Adipocyte (in vitro differentiated cells): ENCODE results near the gene ARFGAP3.

Experiments
- DNase-seq: peaks from one replicate; pipeline ENCODE4 v3.0.0-alpha.2; 2015; ENCODE audit warnings: low read depth
- H3K27me3 ChIP-seq: replicated peaks from 2 replicates; pipeline ENCODE4 v1.7.0; 2013; ENCODE audit warnings: mild to moderate bottlenecking, low read length, moderate library complexity; ENCODE audit not compliant: control insufficient read depth, insufficient read depth
- H3K36me3 ChIP-seq: 2 replicates; pipeline ENCODE4 v1.7.0; 2013; ENCODE audit warnings: low read length, mild to moderate bottlenecking, moderate library complexity; ENCODE audit not compliant: control insufficient read depth, insufficient read depth, severe bottlenecking
- H3K4me1 ChIP-seq: 2 replicates; pipeline ENCODE4 v1.7.0; 2013; ENCODE audit warnings: mild to moderate bottlenecking, low read length, moderate library complexity; ENCODE audit not compliant: control insufficient read depth, insufficient read depth
- H3K4me3 ChIP-seq: 2 replicates; pipeline ENCODE4 v1.7.0; 2013; ENCODE audit warnings: mild to moderate bottlenecking, low read length, moderate library complexity
- H3K9ac ChIP-seq: 2 replicates; pipeline ENCODE4 v1.7.0; 2013; ENCODE audit warnings: mild to moderate bottlenecking, low read length, moderate library complexity
- H3K9me3 ChIP-seq: 2 replicates; pipeline ENCODE4 v1.7.0; 2013; ENCODE audit warnings: mild to moderate bottlenecking, low read length, moderate library complexity; ENCODE audit not compliant: control insufficient read depth

ARFGAP3 gene

DNA sequence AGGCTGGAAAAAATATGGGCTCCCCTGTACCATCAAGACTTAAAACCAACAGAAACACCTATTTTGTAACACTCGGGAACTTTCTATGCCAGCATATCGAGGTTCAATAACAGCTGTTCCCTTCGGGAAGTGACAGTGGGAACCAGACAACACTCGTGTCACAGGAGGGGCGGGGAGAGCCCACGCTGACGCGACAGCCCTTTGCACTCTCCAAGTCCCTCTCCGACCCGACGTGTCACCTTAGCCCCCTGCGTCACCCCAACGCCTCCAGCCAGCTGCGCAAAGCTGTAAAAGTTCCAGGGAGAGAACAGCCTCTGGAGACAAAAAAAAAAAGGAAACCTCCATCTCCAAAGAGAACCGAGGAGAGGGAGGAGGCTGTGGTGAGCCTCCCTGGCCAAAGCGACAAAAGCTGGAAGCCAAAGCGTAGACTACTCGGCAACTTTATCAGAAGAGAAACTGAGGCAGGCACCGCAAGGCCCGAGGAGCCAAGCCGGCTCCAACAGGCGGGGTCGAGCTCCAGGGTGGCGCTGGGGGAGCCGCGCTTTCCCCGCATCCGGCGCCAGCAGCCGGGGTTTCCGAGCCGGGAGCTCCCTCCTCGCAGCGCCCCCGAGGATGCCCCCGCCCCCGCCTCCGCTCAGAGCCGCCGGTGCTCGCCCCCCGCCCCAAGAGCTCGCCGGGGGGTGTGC is 751 bp downstream of the ARFGAP3 start:
- peak overlapping the region; percentile 92 for H3K4me3 ChIP-seq
- no peaks in the 10 kb centered on the region for H3K27me3 ChIP-seq
- DNase-seq: peak; percentile 73
- no peaks in the 10 kb centered on the region for H3K36me3 ChIP-seq
- H3K4me1 ChIP-seq: peaks cover 22% of the 10 kb centered on the region
- H3K9me3 ChIP-seq: no peaks in the 10 kb centered on the region
- H3K9ac ChIP-seq: peak overlapping the region; percentile 88

DNA sequence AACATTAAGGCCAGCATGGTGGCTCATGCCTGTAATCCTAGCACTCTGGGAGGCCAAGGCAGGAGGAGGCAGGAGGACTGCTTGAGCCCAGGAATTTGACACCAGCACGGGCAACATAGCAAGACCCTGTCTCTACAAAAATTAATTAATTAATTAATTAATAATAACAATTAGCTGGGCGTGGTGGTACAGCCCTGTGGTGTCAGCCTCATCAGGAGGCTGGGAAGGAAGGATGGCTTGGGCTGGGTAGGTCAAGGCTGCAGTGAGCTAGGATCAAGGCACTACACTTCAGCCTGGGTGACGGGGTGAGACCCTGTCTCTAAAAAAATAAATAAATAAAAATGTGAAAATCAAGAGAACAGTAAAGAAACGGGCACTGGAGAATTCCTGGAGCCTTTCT is 1.4 kb downstream of the ARFGAP3 start:
- Histone ChIP-seq H3K9ac (peak overlapping the region; percentile 88), H3K36me3 (no peaks in the 10 kb centered on the region)
- no peak for DNase-seq

DNA sequence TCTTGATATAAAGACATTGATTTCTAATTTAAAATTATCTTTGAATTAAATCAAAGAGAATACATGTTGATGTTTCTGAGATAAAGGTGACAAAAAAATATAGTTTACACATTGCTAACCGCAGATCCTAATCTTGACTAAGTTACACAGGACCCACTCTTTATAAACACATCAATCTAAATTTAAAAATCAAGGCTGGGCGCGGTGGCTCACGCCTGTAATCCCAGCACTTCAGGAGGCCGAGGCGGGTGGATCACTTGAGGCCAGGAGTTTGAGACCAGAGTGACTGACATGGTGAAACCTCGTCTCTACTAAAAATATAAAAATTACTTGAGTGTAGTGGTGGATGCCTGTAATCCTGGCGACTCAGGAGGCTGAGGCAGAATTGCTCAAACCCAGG is 1.9 kb downstream of the ARFGAP3 start:
- Histone ChIP-seq H3K4me1 (peaks cover 17% of the 10 kb centered on the region), H3K4me3 (peak overlapping the region; percentile 92)
- no peak for DNase-seq

More for the DNA sequence above, 1.4 kb downstream of the ARFGAP3 start:
- Histone ChIP-seq H3K4me3 (peak overlapping the region; percentile 92), H3K9me3 (no peaks in the 10 kb centered on the region), H3K27me3 (no peaks in the 10 kb centered on the region), H3K4me1 (peaks cover 22% of the 10 kb centered on the region)

DNA sequence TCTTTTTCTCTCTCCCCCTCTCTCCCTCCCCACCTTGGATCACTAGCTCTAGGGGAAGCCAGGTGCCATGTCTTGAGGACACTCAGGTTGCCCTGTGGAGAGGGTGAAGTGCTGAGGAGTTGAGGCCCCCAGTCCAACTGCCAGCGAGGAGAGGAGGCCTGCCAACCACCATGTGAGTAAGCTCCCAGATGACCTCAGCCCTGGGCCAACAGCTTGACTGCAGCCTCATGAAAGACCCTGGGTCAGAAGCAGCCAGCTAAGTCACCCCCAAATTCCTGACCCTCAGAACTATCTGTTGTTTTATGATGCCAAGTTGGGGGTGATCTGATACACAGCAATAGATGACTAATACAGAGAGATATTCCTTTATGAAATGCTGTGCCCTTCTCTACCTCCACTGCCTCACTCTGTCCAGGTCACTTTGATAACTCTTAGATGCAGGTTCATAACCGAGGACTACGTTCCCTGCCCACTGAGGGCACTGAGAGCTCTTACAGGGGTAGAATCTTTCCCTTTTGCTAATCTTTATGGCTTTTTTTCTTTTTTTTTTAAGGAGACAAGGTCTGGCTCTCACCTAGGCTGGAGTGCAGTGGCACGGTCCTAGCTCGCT is 8.0 kb downstream of the ARFGAP3 start:
- no peaks in the 10 kb centered on the region for H3K9me3 ChIP-seq
- peaks cover 19% of the 10 kb centered on the region for H3K4me1 ChIP-seq
- peaks cover 26% of the 10 kb centered on the region for H3K36me3 ChIP-seq
- H3K9ac ChIP-seq: no peak overlapping the region
- no peak overlapping the region for H3K4me3 ChIP-seq
- no peak for DNase-seq
- H3K27me3 ChIP-seq: no peaks in the 10 kb centered on the region

More for the DNA sequence above, 1.9 kb downstream of the ARFGAP3 start:
- H3K27me3 ChIP-seq: no peaks in the 10 kb centered on the region
- no peaks in the 10 kb centered on the region for H3K9me3 ChIP-seq
- H3K36me3 ChIP-seq: no peaks in the 10 kb centered on the region
- H3K9ac ChIP-seq: peak overlapping the region; percentile 88

DNA sequence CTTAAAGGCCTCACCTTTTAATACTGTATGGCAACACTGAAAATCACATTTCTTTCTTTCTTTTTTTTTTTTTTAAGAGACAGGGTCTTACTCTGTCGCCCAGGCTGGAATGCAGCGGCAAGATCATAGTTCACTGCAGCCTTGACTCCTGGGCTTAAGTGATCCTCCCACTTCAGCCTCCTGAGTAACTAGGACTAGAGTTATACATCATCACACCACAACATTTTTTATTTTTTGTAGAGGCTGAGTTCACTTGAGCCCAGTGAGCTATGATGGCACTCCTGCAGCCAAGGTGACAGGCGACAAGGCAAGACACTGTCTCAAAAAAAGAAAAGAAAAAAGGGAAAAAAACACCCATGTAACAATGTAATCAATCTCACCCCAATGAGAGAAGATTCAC is 10.0 kb downstream of the ARFGAP3 start:
- peaks cover 19% of the 10 kb centered on the region for H3K4me1 ChIP-seq
- DNase-seq: no peak
- H3K9me3 ChIP-seq: no peaks in the 10 kb centered on the region

DNA sequence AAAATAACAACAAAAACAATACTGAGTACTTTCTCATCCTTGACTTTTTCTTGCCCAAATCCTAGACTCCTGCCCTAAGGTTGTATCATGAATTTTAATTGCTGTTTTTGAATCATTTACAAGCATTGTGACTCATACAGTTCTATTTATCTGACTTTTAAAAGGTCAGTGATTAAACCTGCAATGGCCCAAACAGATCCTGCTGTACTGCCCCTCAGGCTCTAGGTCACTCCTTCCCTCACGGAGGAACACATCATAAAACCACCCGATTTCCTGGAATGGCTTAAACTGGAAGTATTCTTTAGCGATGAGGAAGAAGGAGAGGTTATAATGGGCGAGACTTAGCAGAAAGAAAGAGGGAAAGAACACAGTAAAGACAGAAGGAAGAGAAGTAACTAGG is 12.3 kb downstream of the ARFGAP3 start:
- Histone ChIP-seq H3K27me3 (no peaks in the 10 kb centered on the region), H3K36me3 (peaks cover 55% of the 10 kb centered on the region), H3K4me1 (peaks cover 27% of the 10 kb centered on the region), H3K9ac (no peak overlapping the region), H3K4me3 (no peak overlapping the region), H3K9me3 (no peaks in the 10 kb centered on the region)
- DNase-seq: no peak

More for the DNA sequence above, 10.0 kb downstream of the ARFGAP3 start:
- Histone ChIP-seq H3K36me3 (peaks cover 40% of the 10 kb centered on the region), H3K27me3 (no peaks in the 10 kb centered on the region), H3K9ac (no peak overlapping the region), H3K4me3 (no peak overlapping the region)

DNA sequence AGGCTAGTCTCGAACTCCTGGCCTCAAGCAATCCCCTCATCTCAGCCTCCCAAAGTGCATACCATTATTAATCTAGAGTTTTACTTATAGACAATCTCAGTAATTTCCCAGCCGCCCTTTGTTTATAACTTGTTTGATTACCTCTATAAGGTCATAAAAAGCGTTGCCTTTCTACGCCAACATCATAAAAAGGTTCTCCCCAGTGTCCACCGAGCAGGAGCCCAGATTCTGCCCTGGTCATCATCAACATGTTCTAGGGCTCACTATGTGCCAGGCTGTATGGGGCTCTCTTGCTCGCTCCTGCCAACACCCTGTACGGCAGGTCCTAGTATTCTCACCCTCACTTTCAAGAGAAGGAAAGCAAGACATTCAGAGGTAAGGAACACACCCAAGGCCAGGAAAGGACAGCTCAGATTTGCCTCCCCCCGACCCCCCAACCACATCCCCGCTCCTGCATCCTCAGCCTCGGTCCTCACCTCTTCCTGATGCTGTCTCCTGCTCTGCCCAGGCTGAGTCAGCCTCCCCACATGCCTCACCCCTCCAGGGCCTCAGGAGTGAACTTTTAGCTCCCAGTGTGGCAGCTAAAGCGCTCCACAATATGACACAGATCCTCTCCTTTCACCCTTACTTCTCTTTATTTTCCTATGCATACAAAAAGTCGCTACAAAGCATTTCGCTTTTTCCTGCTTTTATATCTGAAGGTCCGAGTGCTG is 14.3 kb downstream of the ARFGAP3 start:
- Histone ChIP-seq H3K9me3 (no peaks in the 10 kb centered on the region), H3K4me1 (peaks cover 15% of the 10 kb centered on the region), H3K4me3 (no peak overlapping the region), H3K27me3 (no peaks in the 10 kb centered on the region), H3K9ac (no peak overlapping the region), H3K36me3 (peaks cover 61% of the 10 kb centered on the region)
- DNase-seq: no peak

DNA sequence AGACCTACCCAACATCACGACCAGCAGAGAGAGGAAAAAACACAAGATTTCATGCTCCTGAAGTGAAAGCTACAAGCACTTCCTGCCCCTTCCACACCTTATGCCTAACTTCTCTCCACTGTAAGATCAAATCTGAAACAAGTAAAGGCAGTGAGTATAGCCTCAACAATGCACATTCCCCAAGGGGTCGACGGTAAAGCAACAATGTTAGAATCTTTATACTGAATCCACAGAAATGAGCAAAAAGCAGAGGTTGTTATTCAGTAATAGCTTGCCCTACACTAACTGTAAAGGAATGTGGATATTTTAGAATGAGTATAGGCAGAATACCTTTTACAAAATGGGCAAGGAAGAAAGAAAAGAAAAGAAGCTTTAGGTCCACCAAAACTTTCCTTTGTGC is 15.6 kb downstream of the ARFGAP3 start:
- H3K36me3 ChIP-seq: peaks cover 64% of the 10 kb centered on the region

DNA sequence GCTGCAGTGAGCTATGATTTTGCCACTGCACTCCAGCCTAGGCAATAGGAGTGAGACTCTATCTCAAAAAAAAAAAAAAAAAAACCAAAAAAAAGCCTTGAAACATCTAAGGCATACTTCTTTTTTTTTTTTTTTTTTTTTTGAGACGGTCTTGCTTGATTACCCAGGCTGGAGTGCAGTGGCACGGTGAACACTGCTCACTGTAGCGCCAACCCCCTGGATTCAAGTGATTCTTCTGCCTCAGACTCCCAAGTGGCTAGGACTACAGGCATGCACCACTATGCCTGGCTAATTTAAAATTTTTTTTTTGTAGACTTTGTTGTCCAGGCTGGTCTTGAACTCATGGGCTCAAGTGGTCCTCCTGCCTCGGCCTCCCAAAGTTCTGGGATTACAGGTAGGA is 19.5 kb downstream of the ARFGAP3 start:
- Histone ChIP-seq H3K36me3 (peaks cover 71% of the 10 kb centered on the region), H3K27me3 (no peaks in the 10 kb centered on the region), H3K9ac (no peak overlapping the region), H3K4me1 (peaks cover 8% of the 10 kb centered on the region), H3K9me3 (no peaks in the 10 kb centered on the region), H3K4me3 (no peak overlapping the region)
- no peak for DNase-seq

More for the DNA sequence above, 15.6 kb downstream of the ARFGAP3 start:
- H3K9ac ChIP-seq: no peak overlapping the region
- H3K27me3 ChIP-seq: no peaks in the 10 kb centered on the region
- H3K4me3 ChIP-seq: no peak overlapping the region
- H3K9me3 ChIP-seq: no peaks in the 10 kb centered on the region
- H3K4me1 ChIP-seq: peaks cover 15% of the 10 kb centered on the region
- peak; percentile 45 for DNase-seq

DNA sequence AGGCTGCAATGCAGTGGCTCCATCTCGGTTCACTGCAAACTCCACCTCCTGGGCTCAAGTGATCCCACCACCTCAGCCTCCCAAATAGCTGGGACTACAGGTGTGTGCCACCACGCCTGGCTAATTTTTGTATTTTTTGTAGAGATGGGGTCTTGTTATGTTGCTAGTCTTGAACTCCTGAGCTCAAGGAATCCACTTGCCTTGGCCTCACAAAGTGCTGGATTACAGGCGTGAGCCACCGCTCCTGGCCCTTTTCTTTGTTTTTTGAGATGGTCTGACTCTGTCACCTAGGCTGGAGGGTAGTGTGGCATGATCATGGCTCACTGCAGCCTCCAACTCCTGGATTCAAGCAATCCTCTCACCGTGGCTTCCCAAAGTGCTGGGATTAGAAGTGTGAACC is 21.0 kb downstream of the ARFGAP3 start:
- H3K36me3 ChIP-seq: peaks cover 79% of the 10 kb centered on the region
- no peaks in the 10 kb centered on the region for H3K9me3 ChIP-seq
- no peak overlapping the region for H3K4me3 ChIP-seq
- H3K9ac ChIP-seq: no peak overlapping the region
- no peaks in the 10 kb centered on the region for H3K27me3 ChIP-seq
- H3K4me1 ChIP-seq: peaks cover under 1% of the 10 kb centered on the region
- DNase-seq: no peak

DNA sequence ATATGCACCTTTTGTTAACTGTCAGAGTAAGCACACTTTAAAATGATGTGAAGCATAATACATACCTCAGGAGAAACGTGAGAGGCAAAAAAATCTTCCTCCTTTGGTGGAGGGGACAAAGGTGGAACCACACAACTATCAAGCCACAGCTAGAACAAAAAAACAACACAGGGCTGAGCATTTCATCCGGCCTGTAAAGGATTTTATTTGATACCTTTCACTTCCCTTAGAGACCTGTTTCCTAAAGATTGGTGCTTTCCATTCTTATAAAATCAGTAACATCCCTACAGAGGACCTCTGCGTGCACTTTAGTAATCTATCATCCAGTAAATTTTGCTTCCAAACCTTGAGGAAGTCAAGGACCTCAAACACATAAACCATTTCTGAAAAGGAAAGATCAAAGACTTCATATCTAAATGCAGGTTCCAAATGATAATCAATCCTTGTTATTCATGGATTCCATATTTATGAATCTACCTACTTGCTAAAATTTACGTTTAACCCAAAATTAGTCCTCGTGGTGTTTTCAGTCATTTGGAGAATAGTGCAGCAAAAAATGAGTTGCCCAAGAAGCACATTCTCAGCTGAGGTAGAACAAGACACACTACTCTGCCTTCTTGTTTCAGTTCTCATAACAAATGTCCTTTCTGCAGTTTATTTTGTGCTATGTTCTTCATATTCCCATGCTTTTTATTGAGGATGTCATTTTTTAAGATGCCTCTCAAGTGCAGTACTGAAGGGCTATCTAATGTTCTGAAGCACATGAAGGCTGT is 22.7 kb downstream of the ARFGAP3 start:
- Histone ChIP-seq H3K4me3 (no peak overlapping the region), H3K36me3 (peaks cover 81% of the 10 kb centered on the region), H3K27me3 (no peaks in the 10 kb centered on the region), H3K9me3 (no peaks in the 10 kb centered on the region), H3K4me1 (no peaks in the 10 kb centered on the region), H3K9ac (no peak overlapping the region)
- no peak for DNase-seq
